ENCODE measurements around the gene RIF1. TPM values are rescaled to one million over a fixed set of nuclear protein-coding genes. Genes with fewer than 3 reads are reported as not detected.

RIF1 gene
- total RNA-seq, 1 donor from 2014 or later = 115 TPM

- DNase-seq = no peak
Observed at GRCh38 chr2:151422917-151423439, 13.3 kb downstream of the RIF1 start.

GRCh38 chr2:151423760-151424159, 14.1 kb downstream of the RIF1 start:
- no peak for DNase-seq

- no peak for DNase-seq
Observed at GRCh38 chr2:151437630-151438029, 27.9 kb downstream of the RIF1 start.

- DNase-seq = no peak
Observed at GRCh38 chr2:151438506-151438905, 28.8 kb downstream of the RIF1 start.

- DNase-seq = no peak
Observed at GRCh38 chr2:151439127-151439526, 29.4 kb downstream of the RIF1 start.

- no peak for DNase-seq
Observed at GRCh38 chr2:151459358-151459757, 49.7 kb downstream of the RIF1 start.

GRCh38 chr2:151465771-151466170, 56.1 kb downstream of the RIF1 start:
- no peak for DNase-seq

- no peak for DNase-seq
Observed at GRCh38 chr2:151470556-151470955, 60.9 kb downstream of the RIF1 start.

GRCh38 chr2:151472966-151473365, 63.3 kb downstream of the RIF1 start:
- DNase-seq = no peak

- no peak for DNase-seq
Observed at GRCh38 chr2:151475071-151475470, 65.4 kb downstream of the RIF1 start.

GRCh38 chr2:151476287-151476686, 66.6 kb downstream of the RIF1 start:
- no peak for DNase-seq

GRCh38 chr2:151478011-151478410, 68.3 kb downstream of the RIF1 start:
- no peak for DNase-seq

- DNase-seq = no peak
Observed at GRCh38 chr2:151481744-151482143, 72.0 kb downstream of the RIF1 start.

GRCh38 chr2:151482171-151482725, 72.5 kb downstream of the RIF1 start:
- DNase-seq = no peak

- no peak for DNase-seq
Observed at GRCh38 chr2:151483546-151483945, 73.8 kb downstream of the RIF1 start.

- DNase-seq = no peak
Observed at GRCh38 chr2:151484100-151484499, 74.4 kb downstream of the RIF1 start.

GRCh38 chr2:151486053-151486452, 76.4 kb downstream of the RIF1 start:
- no peak for DNase-seq

- DNase-seq = no peak
Observed at GRCh38 chr2:151490276-151490675, 80.6 kb downstream of the RIF1 start.

- no peak for DNase-seq
Observed at GRCh38 chr2:151491496-151491895, 81.8 kb downstream of the RIF1 start.

GRCh38 chr2:151498178-151498577, 88.5 kb downstream of the RIF1 start:
- DNase-seq = no peak

GRCh38 chr2:151506170-151506569, 96.5 kb downstream of the RIF1 start:
- DNase-seq = no peak

GRCh38 chr2:151508519-151508918, 98.8 kb downstream of the RIF1 start:
- no peak for DNase-seq

- no peak for DNase-seq
Observed at GRCh38 chr2:151518802-151519201, 109.1 kb downstream of the RIF1 start.

GRCh38 chr2:151520976-151521375, 111.3 kb downstream of the RIF1 start:
- no peak for DNase-seq

GRCh38 chr2:151522556-151522955, 112.9 kb downstream of the RIF1 start:
- no peak for DNase-seq

All from occipital lobe (tissue), 2 donors.